Right lobe of liver (tissue), 4 donors: ENCODE results near the gene CDH26.

Experiments used
- POLR2A ChIP-seq: fragments of 450-650 bp; IDR thresholded peaks from one replicate; pipeline ENCODE4 v1.6.1; 2017; ENCODE audit warnings: antibody characterized with exemption, mild to moderate bottlenecking
- TF ChIP-seq, protein P1 (sequence below), 4 donors: fragments of 200-600 bp in 3 of 4; fragments of 450-650 bp in 1 of 4; IDR thresholded peaks; one replicate each; pipeline versions ENCODE4 v1.5.1 to v1.8.0; 2016 to 2022; ENCODE audit warnings: antibody characterized with exemption in 4 of 4, mild to moderate bottlenecking in 2 of 4
- donor health status: DM: no; HTN: no; CAD: no.
- donor health status: DM: no; HTN: no; CAD: no.
- donor health status: DM: no; HTN: yes; CAD: no.

DNA sequence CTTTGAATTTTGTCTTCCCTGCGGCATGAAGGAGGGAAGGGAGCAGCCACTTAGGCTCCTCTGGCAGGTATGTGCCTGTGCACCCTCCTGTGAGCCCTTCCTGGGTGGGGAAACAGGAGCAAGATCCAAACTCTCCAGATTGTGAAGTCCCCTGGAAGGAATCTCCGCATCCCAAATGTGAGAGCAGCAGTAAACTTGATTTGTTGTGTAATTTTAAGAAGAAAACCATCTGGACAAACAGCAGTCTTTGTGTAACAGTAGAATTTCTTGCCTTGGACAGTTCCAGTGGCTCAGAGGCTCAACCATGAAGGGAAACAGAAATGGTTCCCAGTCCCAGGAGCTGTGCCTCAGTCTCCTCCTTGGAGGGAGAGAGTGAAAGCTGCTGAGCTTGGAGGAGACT, 39.7 kb downstream of the CDH26 start:
- no peak for TF ChIP-seq POLR2A
- TF ChIP-seq, protein P1, sequence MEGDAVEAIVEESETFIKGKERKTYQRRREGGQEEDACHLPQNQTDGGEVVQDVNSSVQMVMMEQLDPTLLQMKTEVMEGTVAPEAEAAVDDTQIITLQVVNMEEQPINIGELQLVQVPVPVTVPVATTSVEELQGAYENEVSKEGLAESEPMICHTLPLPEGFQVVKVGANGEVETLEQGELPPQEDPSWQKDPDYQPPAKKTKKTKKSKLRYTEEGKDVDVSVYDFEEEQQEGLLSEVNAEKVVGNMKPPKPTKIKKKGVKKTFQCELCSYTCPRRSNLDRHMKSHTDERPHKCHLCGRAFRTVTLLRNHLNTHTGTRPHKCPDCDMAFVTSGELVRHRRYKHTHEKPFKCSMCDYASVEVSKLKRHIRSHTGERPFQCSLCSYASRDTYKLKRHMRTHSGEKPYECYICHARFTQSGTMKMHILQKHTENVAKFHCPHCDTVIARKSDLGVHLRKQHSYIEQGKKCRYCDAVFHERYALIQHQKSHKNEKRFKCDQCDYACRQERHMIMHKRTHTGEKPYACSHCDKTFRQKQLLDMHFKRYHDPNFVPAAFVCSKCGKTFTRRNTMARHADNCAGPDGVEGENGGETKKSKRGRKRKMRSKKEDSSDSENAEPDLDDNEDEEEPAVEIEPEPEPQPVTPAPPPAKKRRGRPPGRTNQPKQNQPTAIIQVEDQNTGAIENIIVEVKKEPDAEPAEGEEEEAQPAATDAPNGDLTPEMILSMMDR (IDR thresholded peaks at IDR 0.05) = no peak
